Esophagus squamous epithelium (tissue), 4 donors: ENCODE data around the gene AVEN.

ENCODE experiments used
- CTCF ChIP-seq, 6 experiments: fragments of 450-650 bp in 4 of 6; fragments of 200-600 bp in 2 of 6; sonication (generic) in 2 of 6; IDR thresholded peaks; one replicate each; pipeline ENCODE4 v1.5.1; 2016 to 2019; ENCODE audit warnings: antibody characterized with exemption in 6 of 6, mild to moderate bottlenecking in 4 of 6, moderate library complexity in 4 of 6
- POLR2A ChIP-seq, 4 donors: fragments of 450-650 bp; IDR thresholded peaks; one replicate each; pipeline ENCODE4 v1.6.1; 2017; ENCODE audit warnings: antibody characterized with exemption in 4 of 4, mild to moderate bottlenecking in 4 of 4, moderate library complexity in 3 of 4

- TF ChIP-seq CTCF (IDR thresholded peaks at IDR 0.05), result no peak
- no peak for TF ChIP-seq POLR2A (IDR thresholded peaks at IDR 0.05)
Measured at GRCh38 chr15:33934396-33934795, 104.6 kb downstream of the AVEN start.
